Tibial nerve (tissue), 4 donors: ENCODE data around the gene MBD5.

Experiments used
- CTCF ChIP-seq, 5 experiments: fragments of 200-600 bp in 3 of 5; fragments of 450-650 bp in 2 of 5; sonication (generic) in 3 of 5; IDR thresholded peaks; one replicate each; pipeline ENCODE4 v1.5.1; 2016 to 2019; ENCODE audit warnings: antibody characterized with exemption in 5 of 5, mild to moderate bottlenecking in 3 of 5, moderate library complexity in 2 of 5
- EP300 ChIP-seq, 2 donors: sonication (generic); formaldehyde crosslinking; IDR thresholded peaks; one replicate each; pipeline ENCODE4 v1.6.1; 2017; ENCODE audit warnings: antibody characterized with exemption in 2 of 2, mild to moderate bottlenecking in 1 of 2
- POLR2A ChIP-seq, 2 donors: fragments of 450-650 bp; IDR thresholded peaks; one replicate each; pipeline ENCODE4 v1.6.1; 2017; ENCODE audit warnings: antibody characterized with exemption in 2 of 2, mild to moderate bottlenecking in 2 of 2, moderate library complexity in 2 of 2

DNA sequence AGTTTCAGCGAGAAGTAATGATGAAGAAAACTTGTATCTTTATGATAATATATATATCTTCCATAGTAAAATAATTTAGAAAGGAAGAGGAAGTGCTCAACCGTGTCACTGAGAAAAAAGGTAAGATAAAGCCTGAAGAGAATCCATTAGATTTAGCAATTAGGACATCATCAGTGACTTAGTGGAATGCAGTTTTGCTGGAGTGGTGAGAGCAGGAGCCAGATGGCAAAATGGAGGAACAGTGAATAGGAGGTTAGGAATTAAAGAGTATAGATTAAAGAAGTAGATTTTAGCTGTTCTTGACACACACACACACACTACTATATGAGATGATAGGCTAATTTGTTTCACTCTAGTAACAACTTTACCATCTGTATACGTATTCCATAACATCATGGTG, 466.5 kb downstream of the MBD5 start:
- TF ChIP-seq CTCF (IDR thresholded peaks at IDR 0.05) (no peak), POLR2A (IDR thresholded peaks at IDR 0.05) (no peak), EP300 (IDR thresholded peaks at IDR 0.05) (no peak)
